ENCODE data around the gene CPPED1.

The CPPED1 gene

DNA sequence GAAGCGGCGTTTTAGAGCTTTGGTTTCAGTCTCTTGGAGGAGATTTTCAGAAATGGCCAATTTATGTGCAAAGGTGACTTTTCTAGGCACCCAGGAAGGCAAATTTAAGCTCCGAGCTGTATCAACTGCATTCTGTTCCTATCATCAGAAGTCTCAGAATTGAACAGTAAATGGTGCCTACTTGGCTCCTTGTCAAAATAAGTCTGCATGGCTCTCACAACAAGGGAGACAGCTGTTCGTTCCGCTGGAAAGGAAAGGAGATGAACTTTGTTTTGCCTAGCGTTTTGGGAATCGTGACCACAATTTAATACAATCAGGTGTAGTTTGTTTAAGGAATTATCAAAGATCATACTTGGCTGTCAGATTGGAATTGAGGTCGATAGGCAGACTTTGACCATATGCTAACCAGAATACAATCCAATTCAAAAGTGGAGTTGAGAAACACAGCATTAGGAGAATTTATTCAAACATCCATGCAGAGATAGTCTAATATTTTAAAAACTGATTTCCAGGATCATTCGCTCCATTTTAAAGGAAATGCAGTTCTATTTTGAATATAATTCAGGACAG lies 139.4 kb downstream of the CPPED1 start:
- Histone ChIP-seq H3K27ac (no peak overlapping the region), H3K36me3 (ENCODE audit: control insufficient read depth, insufficient read depth, low read length) (no peaks in the 10 kb centered on the region), H3K4me3 (ENCODE audit: low read depth, low read length) (no peak overlapping the region), H3K4me1 (no peaks in the 10 kb centered on the region), H2AFZ (no peak overlapping the region), H3K9ac (no peak overlapping the region), H3K27me3 (ENCODE audit: control insufficient read depth, insufficient read depth, low read length) (no peaks in the 10 kb centered on the region), H3K4me2 (ENCODE audit: low read length) (no peak overlapping the region), H3K79me2 (no peaks in the 10 kb centered on the region), H3K9me3 (ENCODE audit: control insufficient read depth, low read length) (no peaks in the 10 kb centered on the region)
- TF ChIP-seq, protein P1, sequence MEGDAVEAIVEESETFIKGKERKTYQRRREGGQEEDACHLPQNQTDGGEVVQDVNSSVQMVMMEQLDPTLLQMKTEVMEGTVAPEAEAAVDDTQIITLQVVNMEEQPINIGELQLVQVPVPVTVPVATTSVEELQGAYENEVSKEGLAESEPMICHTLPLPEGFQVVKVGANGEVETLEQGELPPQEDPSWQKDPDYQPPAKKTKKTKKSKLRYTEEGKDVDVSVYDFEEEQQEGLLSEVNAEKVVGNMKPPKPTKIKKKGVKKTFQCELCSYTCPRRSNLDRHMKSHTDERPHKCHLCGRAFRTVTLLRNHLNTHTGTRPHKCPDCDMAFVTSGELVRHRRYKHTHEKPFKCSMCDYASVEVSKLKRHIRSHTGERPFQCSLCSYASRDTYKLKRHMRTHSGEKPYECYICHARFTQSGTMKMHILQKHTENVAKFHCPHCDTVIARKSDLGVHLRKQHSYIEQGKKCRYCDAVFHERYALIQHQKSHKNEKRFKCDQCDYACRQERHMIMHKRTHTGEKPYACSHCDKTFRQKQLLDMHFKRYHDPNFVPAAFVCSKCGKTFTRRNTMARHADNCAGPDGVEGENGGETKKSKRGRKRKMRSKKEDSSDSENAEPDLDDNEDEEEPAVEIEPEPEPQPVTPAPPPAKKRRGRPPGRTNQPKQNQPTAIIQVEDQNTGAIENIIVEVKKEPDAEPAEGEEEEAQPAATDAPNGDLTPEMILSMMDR (IDR thresholded peaks at IDR 0.05): no peak

DNA sequence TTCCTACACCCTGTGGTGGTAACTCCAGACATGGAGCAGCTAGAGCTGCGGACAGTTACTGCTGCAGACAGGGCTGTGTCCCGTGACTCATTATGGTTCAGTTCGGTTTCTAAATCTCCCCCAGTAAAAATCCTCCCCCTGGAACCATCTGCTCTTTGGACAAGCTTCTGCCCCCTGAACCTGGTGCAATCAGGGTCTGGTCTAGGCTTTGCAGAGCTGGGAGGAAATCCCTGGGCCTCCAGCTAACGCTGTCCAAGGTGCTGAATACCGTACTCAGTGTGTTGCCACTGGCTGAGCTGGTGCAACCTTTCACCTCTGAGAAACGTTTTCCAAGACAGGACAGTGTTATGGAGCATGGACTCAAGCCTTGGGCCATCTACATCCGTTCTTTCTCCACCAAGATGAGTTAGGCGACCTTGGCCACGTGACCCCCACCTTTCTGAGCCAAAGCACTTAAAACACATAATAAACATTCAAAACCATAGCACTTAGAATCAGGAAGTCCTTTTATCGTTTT lies 142.0 kb downstream of the CPPED1 start:
- H3K36me3 ChIP-seq (ENCODE audit: control insufficient read depth, insufficient read depth, low read length): no peaks in the 10 kb centered on the region
- no peaks in the 10 kb centered on the region for H3K9me3 ChIP-seq (ENCODE audit: control insufficient read depth, low read length)
- no peak overlapping the region for H3K4me3 ChIP-seq (ENCODE audit: low read depth, low read length)
- no peak overlapping the region for H3K4me2 ChIP-seq (ENCODE audit: low read length)
- TF ChIP-seq, protein P1 (IDR thresholded peaks at IDR 0.05): no peak
- H3K27ac ChIP-seq: no peak overlapping the region
- no peak overlapping the region for H3K9ac ChIP-seq
- no peaks in the 10 kb centered on the region for H3K27me3 ChIP-seq (ENCODE audit: control insufficient read depth, insufficient read depth, low read length)
- H3K4me1 ChIP-seq: no peaks in the 10 kb centered on the region
- no peaks in the 10 kb centered on the region for H3K79me2 ChIP-seq
- H2AFZ ChIP-seq: no peak overlapping the region

DNA sequence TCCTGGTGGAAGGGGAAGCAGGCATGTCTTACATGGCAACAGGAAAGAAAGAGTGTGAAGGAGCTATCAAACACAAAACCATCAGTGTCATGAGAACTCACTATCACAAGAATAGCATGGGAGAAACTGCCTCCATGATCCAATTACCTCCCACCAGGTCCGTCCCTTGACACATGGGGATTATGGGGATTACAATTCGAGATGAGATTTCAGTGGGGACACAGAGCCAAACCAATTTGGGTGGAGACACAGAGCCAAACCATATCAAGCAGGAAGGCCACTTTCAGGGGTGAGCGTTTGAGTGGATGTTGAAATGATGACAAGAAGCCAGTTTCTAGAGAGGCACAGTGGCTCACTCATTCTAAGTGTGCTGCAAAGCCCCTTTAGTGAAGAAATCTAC lies 143.8 kb downstream of the CPPED1 start:
- Histone ChIP-seq H3K4me3 (ENCODE audit: low read depth, low read length) (no peak overlapping the region), H3K9me3 (ENCODE audit: control insufficient read depth, low read length) (no peaks in the 10 kb centered on the region), H3K4me1 (no peaks in the 10 kb centered on the region), H3K27ac (no peak overlapping the region), H3K79me2 (no peaks in the 10 kb centered on the region), H3K27me3 (ENCODE audit: control insufficient read depth, insufficient read depth, low read length) (no peaks in the 10 kb centered on the region), H3K4me2 (ENCODE audit: low read length) (no peak overlapping the region), H2AFZ (no peak overlapping the region), H3K36me3 (ENCODE audit: control insufficient read depth, insufficient read depth, low read length) (no peaks in the 10 kb centered on the region), H3K9ac (no peak overlapping the region)
- TF ChIP-seq, protein P1 (IDR thresholded peaks at IDR 0.05): no peak

DNA sequence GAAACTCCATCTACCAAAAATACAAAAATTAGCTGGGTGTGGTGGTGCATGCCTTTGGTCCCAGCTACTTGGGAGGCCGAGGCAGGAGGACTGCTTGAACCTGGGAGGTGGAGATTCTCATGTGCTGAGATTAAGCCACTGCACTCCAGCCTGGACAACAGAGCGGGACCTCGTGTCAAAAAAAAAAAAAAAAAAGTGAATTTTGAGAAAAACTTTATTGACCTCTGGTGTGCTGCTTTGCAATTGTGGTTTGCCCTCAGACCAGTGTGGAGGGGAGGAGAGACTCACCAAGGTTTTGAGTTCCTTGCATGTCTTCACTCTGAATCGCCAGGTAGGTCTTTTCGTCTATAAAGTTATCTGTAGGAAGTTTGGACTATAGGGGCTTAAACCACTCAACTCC lies 145.2 kb downstream of the CPPED1 start:
- no peaks in the 10 kb centered on the region for H3K27me3 ChIP-seq (ENCODE audit: control insufficient read depth, insufficient read depth, low read length)

More for the DNA sequence above, 145.2 kb downstream of the CPPED1 start:
- Histone ChIP-seq H3K9me3 (ENCODE audit: control insufficient read depth, low read length) (no peaks in the 10 kb centered on the region), H3K27ac (no peak overlapping the region), H3K9ac (no peak overlapping the region), H2AFZ (no peak overlapping the region), H3K4me1 (no peaks in the 10 kb centered on the region), H3K79me2 (no peaks in the 10 kb centered on the region), H3K36me3 (ENCODE audit: control insufficient read depth, insufficient read depth, low read length) (no peaks in the 10 kb centered on the region), H3K4me2 (ENCODE audit: low read length) (no peak overlapping the region), H3K4me3 (ENCODE audit: low read depth, low read length) (no peak overlapping the region)
- TF ChIP-seq, protein P1 (IDR thresholded peaks at IDR 0.05): no peak
